Hematopoietic multipotent progenitor cell treated with erythropoietin and hydrocortisone succinate and interleukin-3 and kit ligand, for 6 days (in vitro differentiated cells): ENCODE measurements around the gene IGFBP3.

Experiments used
- DNase-seq: peaks from one replicate; pipeline ENCODE4 v3.0.0-alpha.2; 2015

IGFBP3 gene

DNA sequence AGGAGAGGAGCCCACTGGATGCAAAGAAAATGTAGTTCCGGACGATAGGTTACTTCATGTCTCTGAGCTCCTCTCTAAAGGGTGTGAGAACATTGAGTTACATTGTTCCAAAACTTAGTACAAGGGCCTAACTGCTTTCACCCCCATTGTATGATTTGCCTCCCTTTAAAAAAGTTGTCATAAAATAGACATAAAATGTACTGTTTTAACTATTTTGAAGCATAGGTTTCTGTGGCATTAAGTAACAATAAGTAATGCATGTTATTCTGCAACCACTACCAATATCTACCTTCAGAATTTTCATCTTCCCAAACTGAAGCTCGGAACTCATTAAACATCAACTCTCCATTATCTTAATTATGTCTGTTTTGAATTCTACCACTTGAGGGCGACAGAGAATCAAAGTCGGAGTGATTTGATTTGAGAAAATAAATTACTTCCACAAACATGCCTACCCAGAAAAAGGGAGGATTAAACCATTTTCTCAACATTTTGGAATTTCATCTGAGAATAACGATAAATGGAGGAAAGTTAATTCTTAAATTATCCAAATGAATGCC is 30.1 kb downstream of the IGFBP3 start:
- DNase-seq: peak; percentile 51

DNA sequence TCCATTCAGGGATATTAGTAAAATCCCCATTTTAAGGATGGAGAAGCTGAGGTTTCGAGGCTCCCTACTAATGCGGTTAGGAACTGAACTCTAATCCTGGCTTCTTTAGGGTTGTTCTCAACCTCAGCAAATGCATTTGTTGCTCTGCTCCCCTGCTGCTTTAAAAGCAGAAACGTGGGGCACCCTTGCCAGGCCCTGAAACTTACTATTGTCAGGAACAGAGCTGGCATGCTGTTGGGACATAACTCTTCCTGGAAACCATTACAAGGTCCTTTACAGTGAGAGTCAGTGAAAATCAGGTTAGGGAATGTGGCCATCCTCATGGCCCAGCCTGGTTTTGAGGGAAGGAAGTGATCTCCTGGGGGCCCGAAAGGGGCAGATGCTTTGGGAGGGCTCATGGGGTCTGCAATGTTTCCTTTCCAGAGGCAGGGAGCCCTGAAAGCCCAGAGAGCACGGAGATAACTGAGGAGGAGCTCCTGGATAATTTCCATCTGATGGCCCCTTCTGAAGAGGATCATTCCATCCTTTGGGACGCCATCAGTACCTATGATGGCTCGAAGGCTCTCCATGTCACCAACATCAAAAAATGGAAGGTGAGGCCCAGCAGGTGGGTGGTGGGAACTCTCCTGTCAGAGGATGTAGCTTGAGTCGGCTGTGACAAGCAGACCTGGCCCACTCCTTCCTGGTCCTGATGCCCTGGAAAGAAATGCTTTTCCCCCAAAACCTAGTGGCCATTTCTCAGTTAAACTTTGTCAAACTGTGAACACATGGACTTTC is 30.8 kb downstream of the IGFBP3 start:
- DNase-seq: no peak

DNA sequence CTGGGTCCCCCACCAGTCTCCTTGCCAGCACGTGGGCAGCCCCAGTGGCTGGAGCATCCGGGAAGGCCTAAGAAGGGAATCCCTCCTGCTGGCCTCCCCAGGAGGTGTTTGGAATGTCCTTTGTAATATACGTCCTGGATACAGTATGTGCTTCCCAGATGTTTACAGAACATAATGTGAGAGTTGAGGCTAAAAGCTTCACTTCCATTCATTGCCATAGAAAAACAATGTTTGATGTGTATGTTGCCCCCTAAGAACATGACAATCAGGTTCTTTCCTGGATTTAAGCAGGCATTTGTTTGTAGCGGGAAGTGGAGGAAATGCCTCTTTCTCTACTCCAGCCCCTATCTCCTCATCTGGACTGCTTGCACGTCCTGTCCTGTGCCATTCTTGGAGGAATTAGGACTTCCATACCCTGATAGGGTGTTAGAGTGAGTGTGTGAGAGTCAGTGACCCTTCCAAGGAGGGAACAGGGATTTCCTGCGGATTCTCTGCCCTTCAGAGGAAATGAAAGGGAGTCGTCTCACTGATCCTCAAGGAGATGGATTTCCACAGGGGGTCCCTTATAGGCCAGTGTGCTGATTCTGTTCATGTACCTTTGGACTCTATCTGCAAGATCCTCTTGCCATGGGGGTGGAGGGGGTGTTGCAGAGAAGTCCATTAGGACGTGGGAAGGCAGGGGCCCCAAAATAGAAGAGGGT is 31.6 kb downstream of the IGFBP3 start:
- DNase-seq: no peak

DNA sequence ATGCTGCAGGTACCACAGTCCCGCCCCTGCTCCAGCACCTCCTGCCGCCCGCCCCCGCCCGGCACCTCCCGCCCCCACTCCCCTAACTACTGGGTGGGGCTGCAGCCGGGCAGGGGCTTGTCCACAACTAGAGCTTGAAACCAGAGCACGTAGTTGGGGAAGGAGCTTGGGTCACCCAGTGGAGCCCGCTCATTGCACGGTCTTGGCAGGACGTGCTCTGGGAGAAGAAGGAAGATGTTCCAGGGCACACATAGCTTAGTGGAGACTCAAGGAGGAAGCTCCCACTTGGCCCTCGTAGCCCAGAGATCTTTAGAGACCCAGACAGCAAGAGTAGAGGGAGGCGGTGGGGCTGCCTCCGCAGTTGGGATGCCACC is 32.1 kb downstream of the IGFBP3 start:
- DNase-seq: no peak

DNA sequence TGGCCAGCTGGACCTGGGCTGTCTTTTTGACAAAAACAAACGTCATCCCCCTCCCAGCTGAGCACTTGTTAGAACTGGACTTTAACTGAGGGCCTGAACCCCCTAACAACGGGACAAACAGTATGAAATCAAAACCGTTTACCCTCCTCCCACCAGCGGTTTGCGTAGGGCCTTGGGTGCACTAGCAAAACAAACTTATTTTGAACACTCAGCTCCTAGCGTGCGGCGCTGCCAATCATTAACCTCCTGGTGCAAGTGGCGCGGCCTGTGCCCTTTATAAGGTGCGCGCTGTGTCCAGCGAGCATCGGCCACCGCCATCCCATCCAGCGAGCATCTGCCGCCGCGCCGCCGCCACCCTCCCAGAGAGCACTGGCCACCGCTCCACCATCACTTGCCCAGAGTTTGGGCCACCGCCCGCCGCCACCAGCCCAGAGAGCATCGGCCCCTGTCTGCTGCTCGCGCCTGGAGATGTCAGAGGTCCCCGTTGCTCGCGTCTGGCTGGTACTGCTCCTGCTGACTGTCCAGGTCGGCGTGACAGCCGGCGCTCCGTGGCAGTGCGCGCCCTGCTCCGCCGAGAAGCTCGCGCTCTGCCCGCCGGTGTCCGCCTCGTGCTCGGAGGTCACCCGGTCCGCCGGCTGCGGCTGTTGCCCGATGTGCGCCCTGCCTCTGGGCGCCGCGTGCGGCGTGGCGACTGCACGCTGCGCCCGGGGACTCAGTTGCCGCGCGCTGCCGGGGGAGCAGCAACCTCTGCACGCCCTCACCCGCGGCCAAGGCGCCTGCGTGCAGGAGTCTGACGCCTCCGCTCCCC is 32.7 kb downstream of the IGFBP3 start, which contains the start of gene IGFBP1:
Gene IGFBP1, plus strand, starts transcription at position 304 of the 808 bp plus-strand sequence. Its CDS starts 165 bp downstream, at position 469.
- DNase-seq: no peak

DNA sequence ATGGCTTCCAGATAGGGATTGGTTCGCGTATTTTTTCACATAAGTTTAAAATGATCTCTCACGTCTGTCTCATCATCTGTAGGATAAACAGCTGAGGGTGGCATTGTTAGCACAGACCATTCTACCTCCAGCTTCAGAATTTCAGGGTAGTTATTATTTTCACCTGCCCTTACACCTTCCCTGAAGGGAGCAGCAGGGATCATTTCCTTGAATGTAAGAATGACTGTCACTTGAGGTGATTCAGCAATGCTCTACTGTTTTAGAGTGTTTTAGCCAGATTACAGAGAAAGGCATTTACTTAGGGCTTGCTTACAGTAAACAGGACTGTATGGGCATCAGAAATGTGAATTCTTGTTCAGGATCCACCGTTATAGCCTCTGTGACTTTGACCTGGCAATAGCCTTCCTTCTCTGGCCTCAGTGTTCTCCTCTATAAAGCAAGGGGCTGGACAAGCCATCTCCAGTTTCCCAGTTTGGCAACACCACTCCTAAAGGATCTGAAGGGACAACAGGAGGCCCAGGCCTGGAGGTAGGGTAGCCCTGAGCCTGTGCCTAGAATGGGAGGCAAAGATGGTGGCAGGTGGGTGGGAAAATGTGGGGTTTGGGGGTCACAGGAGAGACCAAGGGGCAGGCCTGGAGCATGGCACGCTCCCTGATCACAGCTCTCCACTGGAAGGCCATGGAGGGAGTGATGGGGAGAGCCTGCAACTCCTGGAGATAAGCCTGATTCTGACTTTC is 34.0 kb downstream of the IGFBP3 start:
- DNase-seq: no peak

DNA sequence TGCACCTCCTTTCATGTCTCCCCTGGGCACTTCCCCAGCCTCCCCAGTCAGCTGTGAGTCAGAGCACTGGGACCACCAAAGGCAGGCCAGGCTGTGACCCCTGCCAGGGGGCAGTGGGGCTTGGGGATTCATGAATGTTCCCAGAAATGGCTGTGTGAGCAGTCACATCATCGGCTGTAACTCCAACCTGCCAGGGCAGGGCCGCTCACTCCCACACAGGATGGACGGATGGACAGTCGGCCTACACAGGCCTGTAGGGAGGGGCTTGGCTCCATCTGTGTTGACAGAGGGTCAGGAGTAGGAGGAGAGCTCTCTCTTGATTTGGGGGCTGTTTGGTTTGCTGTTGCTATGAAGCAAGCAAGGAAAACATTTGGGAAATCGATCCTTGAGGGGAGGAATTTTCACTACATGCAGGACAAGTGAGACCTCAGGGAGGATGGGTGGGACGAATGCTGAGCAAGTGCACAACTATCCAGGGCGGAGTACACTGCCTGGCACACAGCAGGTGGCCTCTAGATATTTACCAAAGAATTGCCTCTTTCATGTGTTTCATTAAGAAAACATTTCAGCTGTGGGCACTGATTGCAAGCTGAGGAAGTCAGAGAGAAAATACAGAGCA is 35.7 kb downstream of the IGFBP3 start:
- DNase-seq: no peak

DNA sequence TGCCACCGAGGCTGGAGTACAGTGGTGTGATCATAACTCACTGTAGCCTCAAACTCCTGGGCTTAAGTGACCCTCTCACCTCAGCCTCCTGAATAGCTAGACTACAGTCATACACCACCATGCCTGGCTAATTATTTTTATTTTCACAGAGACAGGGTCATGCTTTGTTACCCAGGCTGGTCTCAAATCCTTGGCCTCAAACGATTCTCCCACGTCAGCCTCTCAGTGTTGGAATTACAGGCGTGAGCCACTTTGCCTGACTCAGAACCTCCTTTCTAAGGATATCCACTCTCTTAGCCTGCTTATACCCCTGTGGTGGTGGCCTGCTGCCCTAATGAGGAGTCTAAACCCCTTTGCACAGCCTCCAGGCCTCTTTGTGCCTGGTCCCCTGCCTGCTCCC is 36.9 kb downstream of the IGFBP3 start:
- DNase-seq: no peak

DNA sequence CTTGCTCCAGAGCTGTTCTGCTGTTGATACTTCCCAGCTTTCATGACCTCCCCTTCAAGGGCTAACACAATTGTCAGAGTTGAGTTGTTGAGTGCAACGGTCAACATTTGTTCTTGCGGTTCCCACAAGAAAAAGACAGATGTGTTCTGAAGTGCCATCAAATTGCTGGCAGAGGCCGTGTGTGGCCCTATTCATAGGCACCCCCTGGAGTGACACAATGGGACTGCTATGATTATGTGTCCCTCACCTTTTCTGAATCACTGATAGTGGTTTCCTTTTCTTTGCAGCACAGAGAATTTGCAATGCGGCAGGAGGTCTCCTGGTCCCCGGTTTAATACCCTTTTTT is 38.6 kb downstream of the IGFBP3 start:
- DNase-seq: no peak

DNA sequence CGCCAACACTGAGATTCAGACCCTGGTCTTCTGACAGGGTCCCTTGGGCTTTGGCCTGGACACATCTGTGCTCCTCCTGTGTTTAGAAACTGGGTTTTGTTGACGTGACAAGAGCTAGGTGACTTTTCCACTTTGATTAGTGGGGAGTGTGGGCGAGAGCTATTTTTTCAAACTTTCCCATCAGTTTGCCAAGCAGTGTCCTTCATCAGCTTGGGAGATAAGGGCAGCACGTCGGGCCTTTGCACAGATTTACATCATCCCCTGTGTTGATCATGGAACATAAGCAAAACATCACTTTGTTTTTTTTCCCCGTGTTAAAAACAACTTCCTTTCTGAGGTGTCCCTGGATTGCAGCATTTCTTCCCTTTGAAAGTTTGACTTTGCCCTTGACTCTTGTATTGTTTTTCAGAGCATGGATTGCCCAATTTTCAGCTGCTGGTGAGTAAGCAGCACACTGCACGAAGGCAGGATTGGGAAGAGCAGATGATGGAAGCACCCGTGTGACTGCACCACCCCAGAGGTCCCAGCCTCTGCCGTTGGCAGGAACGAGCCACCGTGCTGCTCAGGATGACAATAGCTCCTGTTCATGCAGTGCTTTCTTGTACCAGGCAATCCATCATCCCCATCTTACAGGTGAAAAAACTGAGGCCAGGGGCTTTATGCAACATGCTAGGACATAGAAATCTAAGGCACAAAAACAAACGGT is 39.2 kb downstream of the IGFBP3 start:
- DNase-seq: no peak

DNA sequence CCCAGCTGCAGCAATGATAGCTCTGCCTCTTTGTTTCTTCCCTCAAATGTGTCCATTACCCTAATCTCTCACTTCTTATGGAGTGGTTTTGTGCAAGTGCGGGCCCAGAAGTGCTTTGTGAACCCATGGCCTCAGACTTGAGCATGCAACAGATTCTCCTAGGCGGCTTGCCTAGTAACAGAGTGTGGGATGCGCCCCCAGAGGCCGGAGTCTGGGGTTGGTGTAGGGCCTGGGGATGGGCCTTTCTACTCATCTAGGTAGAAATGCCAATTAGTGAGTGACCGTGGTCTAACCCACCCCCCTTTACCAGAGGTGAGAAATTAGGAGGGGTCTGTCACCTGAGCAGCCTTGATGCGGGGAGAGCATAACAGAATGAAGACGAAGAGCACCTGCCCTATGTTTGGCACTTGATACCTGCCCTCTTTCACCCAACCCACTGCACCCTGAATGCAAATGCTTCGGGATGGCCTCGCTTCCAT is 39.8 kb downstream of the IGFBP3 start:
- DNase-seq: no peak

DNA sequence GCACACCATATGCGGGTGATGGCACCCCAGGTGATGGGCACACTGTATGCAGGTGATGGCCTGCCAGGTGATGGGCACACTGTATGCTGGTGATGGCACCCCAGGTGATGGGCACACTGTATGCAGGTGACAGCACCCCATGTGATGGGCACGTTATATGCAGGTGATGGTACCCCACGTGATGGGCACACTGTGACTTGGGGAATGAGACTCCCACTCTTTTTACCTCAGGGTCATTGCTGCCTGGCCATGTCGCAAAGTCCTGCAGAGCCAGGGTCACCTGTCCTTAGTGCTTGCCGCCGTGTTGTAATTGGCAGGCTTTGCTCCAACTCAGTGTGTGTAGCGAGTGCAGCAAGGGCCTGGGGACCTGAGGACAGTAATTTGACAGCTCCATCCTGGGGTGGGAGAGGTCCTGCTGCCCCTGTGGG is 40.6 kb downstream of the IGFBP3 start:
- no peak for DNase-seq

DNA sequence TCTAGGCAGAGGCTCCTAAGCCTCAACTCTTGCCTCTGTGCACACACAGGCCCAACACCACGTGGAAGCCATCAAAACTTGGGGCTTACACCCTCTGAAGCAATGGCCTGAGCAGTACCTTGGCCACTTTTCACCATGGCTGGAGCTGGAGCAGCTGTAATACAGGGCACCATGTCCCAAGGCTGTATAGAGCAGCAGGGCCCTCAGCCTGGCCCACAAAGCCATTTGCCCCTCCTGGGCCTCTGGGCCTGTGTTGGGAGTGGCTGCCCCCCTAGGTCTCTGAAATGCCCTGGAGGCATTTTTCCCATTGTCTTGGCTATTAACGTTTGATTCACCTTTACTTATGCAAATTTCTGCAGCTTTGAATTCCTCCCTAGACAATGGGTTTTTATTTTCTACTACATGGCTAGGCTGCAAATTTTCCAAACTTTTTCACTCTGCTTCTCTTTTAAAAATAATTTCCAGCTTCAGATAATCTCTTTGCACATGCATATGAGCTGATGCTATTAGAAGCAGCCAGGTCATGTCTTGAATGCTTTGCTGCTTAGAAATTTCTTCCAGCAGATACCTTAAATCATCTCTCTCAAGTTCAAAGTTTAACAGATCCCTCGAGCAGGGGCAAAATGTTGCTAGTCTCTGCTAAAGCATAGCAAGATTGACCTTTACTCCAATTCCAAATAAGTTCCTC is 42.5 kb downstream of the IGFBP3 start:
- no peak for DNase-seq

DNA sequence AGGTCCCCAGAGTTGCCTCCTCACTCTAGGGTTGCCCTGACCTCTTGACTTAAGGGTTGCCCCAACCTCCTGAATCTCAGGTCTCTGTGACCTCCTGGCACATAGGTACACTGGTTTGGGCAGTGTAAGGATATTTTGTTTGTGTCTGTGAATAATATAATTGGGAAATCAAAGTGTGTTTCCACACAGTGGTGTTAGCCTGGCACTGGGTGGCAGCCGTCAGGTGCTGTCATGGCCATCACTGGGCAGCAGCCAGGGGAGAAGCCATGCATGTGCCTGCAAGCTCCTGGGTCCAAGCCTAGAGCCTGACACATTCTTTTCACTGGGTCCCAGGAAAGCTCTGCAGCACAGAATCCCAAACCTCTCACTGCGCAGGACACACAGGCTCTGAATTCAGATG is 44.6 kb downstream of the IGFBP3 start:
- DNase-seq: no peak

DNA sequence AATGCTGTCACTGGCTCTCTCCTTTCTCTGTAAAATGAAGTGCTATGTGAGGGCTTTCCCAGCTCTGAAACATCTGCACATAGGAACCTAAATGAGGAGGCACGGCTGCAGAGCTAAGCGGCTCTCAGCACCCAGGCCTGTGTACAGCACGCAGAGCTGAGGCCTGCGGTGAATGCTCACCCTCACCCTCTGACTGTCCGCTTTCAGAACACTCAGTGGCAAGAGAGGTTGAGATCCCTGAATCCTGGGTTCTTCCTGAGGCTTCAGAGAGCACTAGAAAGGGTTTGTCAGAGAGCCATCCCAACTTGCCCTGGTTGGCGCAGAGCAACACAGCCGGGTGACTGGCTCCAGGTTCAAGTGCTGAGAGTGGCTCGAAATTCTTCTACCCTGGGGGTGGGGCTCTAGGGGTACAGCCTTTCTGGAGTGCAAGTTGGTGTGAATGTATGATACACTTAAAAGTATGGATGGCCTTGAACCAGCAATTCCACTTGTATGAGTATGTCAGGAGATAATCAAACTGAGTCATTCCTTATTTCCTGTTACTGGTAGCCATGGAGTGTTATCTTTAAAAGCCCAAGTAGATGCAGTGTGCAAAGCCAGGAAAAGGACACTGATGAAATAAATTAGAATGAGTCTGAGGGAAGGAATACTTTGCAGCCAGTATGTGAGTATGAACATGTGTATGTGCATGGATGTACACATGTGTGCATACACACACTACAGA is 46.5 kb downstream of the IGFBP3 start:
- no peak for DNase-seq

DNA sequence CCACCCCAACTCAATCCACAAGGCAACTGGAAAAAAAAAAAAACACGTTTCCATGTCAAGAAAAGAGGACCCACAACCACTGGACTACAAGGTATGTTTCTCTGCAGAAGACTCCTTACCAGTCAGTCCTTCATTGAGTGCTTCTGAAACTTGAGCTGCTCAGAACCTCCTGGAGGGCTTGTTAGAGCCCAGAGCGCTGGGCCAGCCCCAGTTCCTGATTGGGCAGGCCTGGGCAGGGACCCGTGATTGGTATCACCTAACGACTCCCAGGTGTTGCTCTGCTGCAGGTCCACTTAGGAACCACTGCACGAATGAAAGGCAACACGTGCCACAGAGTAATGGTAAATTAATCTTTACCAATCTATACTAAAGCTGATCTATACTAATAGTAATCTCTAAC is 47.7 kb downstream of the IGFBP3 start:
- no peak for DNase-seq

DNA sequence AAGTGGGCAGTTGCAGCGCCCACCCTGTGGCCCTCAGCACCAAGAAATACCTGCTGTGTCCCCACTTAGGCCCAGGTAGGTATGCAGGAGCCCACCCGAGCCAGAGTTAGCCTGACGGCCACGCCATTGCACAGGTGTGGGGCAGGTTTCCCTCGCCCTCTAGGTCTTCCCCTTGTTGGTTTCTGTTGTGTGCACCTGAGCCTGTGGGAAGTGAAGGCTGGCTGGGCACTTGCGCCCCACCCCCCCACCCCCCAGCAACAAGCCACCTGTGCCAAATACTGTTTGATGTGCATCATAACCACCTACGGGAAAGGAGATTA is 48.1 kb downstream of the IGFBP3 start, which contains the start of gene CCDC201:
Gene CCDC201, minus strand, starts transcription at position 48 of the 320 bp plus-strand sequence. CDS start 75 bp downstream, outside the sequence.
- DNase-seq: no peak

DNA sequence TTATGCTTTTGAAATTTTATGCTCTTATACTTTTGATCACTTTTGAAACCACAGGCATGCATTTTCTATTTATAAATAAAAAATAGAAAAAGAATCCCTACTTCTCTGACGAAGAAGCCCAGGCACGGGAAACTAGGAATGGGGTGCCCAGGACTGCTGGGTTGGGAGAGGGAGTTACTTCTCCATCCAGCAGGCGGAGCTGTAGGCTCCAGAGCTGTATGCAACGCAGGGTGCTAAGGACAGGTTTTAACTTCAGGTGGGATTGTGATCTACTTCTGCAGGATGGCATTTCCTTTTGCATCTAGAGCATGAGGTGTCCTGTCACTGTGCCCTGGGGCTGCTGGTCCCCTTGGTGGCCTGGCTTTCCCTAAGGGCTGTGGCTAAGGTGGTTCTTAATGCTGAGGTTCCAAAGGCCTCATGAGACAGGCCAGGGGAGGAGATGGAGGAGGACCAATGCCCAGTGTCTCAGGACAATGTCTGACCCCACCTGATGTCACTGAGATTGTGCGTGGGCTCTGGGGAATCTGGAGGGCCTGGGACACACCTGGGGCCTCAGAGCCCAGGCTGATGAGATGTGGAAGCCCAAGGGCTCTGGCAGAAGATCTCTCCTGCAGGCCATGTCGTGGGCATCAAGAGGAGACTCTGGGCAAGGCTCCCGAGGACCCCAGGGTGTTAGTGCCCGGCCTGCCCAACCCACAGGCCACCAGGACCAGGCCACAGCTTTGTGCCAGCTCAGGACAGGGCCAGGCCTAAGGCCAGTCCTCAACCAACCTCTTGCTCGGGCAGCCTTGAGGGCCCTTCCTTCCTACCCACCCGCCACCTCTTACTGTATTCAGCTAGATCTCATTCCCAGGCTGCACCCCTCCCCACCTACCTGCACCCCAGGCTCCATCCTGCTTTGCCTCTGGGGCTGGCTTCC is 48.7 kb downstream of the IGFBP3 start:
- peak; percentile 8 for DNase-seq

DNA sequence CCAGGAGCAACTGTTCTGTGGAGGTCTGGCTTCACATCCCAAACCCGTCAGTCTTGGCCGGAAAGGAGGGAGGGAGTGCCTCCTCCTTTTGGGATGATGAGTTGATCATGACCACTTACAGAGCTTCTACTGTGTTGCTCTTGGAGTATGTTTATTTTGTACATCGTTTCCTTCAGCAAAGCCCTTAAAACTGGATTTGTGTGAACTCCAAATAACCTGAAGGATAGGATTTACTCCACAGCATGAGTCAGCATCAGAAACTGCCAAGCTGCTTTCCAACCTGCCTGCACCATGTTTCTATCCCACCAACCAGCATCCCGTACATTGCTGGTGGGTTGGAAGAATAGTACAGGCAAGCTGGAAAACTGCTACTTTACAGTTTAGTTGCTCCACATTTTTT is 51.6 kb downstream of the IGFBP3 start:
- DNase-seq: no peak
